K562 (cell line): ENCODE data around the gene ANKRD24. TPM values are rescaled to one million over a fixed set of nuclear protein-coding genes. Genes with fewer than 3 reads are reported as not detected.

Experiments used
- ATAC-seq: fragments of 200-7000 bp; cut with Tn5 transposase; 3 replicates; pipeline ENCODE4 v1.9.1; 2020; ENCODE audit warnings: moderate library complexity
- BruUV-seq: library from RNA; stranded (reverse); fragments of 400-500 nt; replicated peaks from 2 replicates; lab custom pipeline; 2021; lab: Mats Ljungman, UMichigan
- CTCF ChIA-PET: fragments of 300-600 bp; formaldehyde crosslinking; extraction: SDS; loops from one replicate; lab custom pipeline; 2021; ENCODE audit warnings: low intra/inter-chr PET ratio; lab: Yijun Ruan, JAX
- POLR2A ChIA-PET: fragments of 300-600, 350-650 bp; sonication (Branson Sonifier 250); formaldehyde crosslinking; extraction: SDS; loops from one replicate; lab custom pipeline; 2021; ENCODE audit warnings: antibody characterized with exemption, inconsistent platforms; lab: Yijun Ruan, JAX
- DNase-seq, 4 experiments: peaks; one replicate each; pipeline versions ENCODE4 v3.0.0 to v3.0.0-alpha.2; 2011 to 2018; ENCODE audit warnings: low spot score in 3 of 4, mixed read lengths in 3 of 4; ENCODE audit errors: extremely low read depth in 1 of 4
- FAIRE-seq: peaks from 2 replicates; lab custom pipeline; 2011; peaks lifted over from hg19 to GRCh38; lab: Jason Lieb, UNC
- H2AFZ ChIP-seq: 2 replicates; pipeline ENCODE4 v1.6.0; 2011; ENCODE audit warnings: low read depth, low read length, control low read depth, inconsistent platforms
- H3K27ac ChIP-seq: fragments of 200-600 bp; 3 replicates; pipeline ENCODE4 v1.8.0; 2011; ENCODE audit warnings: low read depth, mild to moderate bottlenecking, control low read depth, inconsistent platforms, low read length, moderate library complexity, mixed read lengths; ENCODE audit errors: extremely low read depth
- H3K27me3 ChIP-seq, 2 experiments: fragments of 300-600 bp in 1 of 2; 2 replicates in 1 of 2; 3 replicates in 1 of 2; pipeline versions ENCODE4 v1.6.0 to v1.8.0; 2011; ENCODE audit warnings: inconsistent platforms in 2 of 2, low read length in 2 of 2, mild to moderate bottlenecking in 1 of 2, mixed read lengths in 1 of 2, moderate library complexity in 1 of 2; ENCODE audit not compliant: control insufficient read depth in 2 of 2, insufficient read depth in 2 of 2
- H3K36me3 ChIP-seq: fragments of 300-600 bp; 3 replicates; pipeline ENCODE4 v1.8.0; 2011; ENCODE audit warnings: mild to moderate bottlenecking, low read length, inconsistent platforms; ENCODE audit not compliant: control insufficient read depth, insufficient read depth
- H3K4me1 ChIP-seq, 2 experiments: fragments of 200-600 bp in 1 of 2; replicated peaks in 1 of 2; 2 replicates in 1 of 2; 3 replicates in 1 of 2; pipeline versions ENCODE4 v1.5.1 to v1.8.0; 2011; ENCODE audit warnings: inconsistent platforms in 2 of 2, low read length in 2 of 2, mild to moderate bottlenecking in 1 of 2, mixed read lengths in 1 of 2, moderate library complexity in 1 of 2; ENCODE audit not compliant: control insufficient read depth in 2 of 2, insufficient read depth in 2 of 2
- H3K4me2 ChIP-seq: 2 replicates; pipeline ENCODE4 v1.6.1; 2011; ENCODE audit warnings: low read length, control low read depth, inconsistent platforms, mixed read lengths; ENCODE audit not compliant: insufficient read depth
- H3K4me3 ChIP-seq: fragments of 200-600 bp; sonication (generic), shearing (Covaris generic); 2 replicates; pipeline ENCODE4 v1.5.1; 2016; ENCODE audit warnings: control low read depth, inconsistent platforms
- H3K79me2 ChIP-seq: fragments of 200-600 bp; 3 replicates; pipeline ENCODE4 v1.8.0; 2011; ENCODE audit warnings: low read length, inconsistent platforms; ENCODE audit not compliant: control insufficient read depth, insufficient read depth
- H3K9ac ChIP-seq, 2 experiments: 2 replicates each; pipeline versions ENCODE4 v1.6.0 to v1.6.1; 2011; ENCODE audit warnings: low read depth in 2 of 2, low read length in 2 of 2, control low read depth in 1 of 2, inconsistent platforms in 1 of 2, mild to moderate bottlenecking in 1 of 2, mixed read lengths in 1 of 2; ENCODE audit not compliant: insufficient read depth in 1 of 2
- H3K9me1 ChIP-seq: one replicate; pipeline ENCODE4 v1.6.0; 2011; ENCODE audit warnings: inconsistent platforms, mild to moderate bottlenecking, low read length, moderate library complexity; ENCODE audit not compliant: control insufficient read depth, insufficient read depth
- H3K9me3 ChIP-seq: replicated peaks from 2 replicates; pipeline ENCODE4 v1.5.1; 2011; ENCODE audit warnings: low read depth, low read length, inconsistent platforms; ENCODE audit not compliant: control insufficient read depth, insufficient read depth
- H4K20me1 ChIP-seq: replicated peaks from 2 replicates; pipeline ENCODE4 v1.6.1; 2011; ENCODE audit warnings: low read length, inconsistent platforms, mixed read lengths; ENCODE audit not compliant: control insufficient read depth, insufficient read depth
- CHCHD3 ChIP-seq: fragments of 250-450 bp; sonication (Bioruptor Pico); IDR thresholded peaks from 2 replicates; pipeline ENCODE4 v2.1.2; 2022; ENCODE audit warnings: mild to moderate bottlenecking
- FOXP1 ChIP-seq: sonication (generic); formaldehyde crosslinking; IDR thresholded peaks from 2 replicates; pipeline ENCODE4 v1.8.0; 2022; ENCODE audit warnings: mild to moderate bottlenecking, missing genetic modification reagents
- HNRNPL ChIP-seq: fragments of 200-400 bp; formaldehyde crosslinking; IDR thresholded peaks from 2 replicates; pipeline ENCODE4 v1.6.1; 2017; ENCODE audit warnings: low read depth, mild to moderate bottlenecking, low read length
- RBFOX2 ChIP-seq: fragments of 200-400 bp; formaldehyde crosslinking; IDR thresholded peaks from 2 replicates; pipeline ENCODE4 v1.6.1; 2017; ENCODE audit warnings: low read depth, mild to moderate bottlenecking, low read length, moderate library complexity
- TEAD4 ChIP-seq, 2 experiments: sonication (generic) in 1 of 2; formaldehyde crosslinking in 1 of 2; IDR thresholded peaks; 2 replicates each; pipeline versions ENCODE4 v1.6.1 to v1.8.0; 2012 to 2022; ENCODE audit warnings: borderline replicate concordance in 1 of 2, inconsistent platforms in 1 of 2, low read length in 1 of 2, mild to moderate bottlenecking in 1 of 2, missing genetic modification reagents in 1 of 2
- WGBS: fragments of 100-300 bp; shearing (Covaris generic); methylation state at CpG from one replicate; pipeline ENCODE4 v1.1.6; 2016; ENCODE audit warnings: low coverage, mixed read lengths; ENCODE audit not compliant: insufficient coverage; ENCODE audit errors: missing lambda C conversion rate; 5-methylcytosine and 5-hydroxymethylcytosine counted together
- in situ Hi-C: fragments of 300-500 bp; cut with MboI; formaldehyde crosslinking; loops from 4 replicates; pipeline ENCODE4 v1.15.0; 2018; ENCODE audit warnings: inconsistent platforms, mixed read lengths
- intact Hi-C: fragments of 100-400 bp; cut with micrococcal nuclease; formaldehyde crosslinking; loops from 2 replicates; pipeline ENCODE4 v1.14.2; 2022
- polyA plus RNA-seq, 8 experiments: library from polyadenylated mRNA; depleted of rRNA in 4 of 8; stranded (reverse) in 5 of 8; unstranded in 3 of 8; fragments of >200 nt; fragmentation: Nextera tagmentation in 2 of 8; fragmentation: Illumina TruSeq in 1 of 8; extraction: Ambion mirVana in 2 of 8; extraction: Trizol in 1 of 8; gene quantifications; 2 replicates each; pipeline versions ENCODE4 v1.2.1 to v1.2.3, GENCODE V29; 2011 to 2014; ENCODE audit warnings: inconsistent platforms in 1 of 8, missing spikeins in 1 of 8
- total RNA-seq, 7 experiments: library from RNA; depleted of rRNA in 6 of 7; stranded (reverse); fragments of >200 nt in 6 of 7; fragmentation: Illumina TruSeq in 2 of 7; extraction: Trizol in 2 of 7; gene quantifications; 2 replicates each; pipeline versions ENCODE4 v1.2.1 to v1.2.3, GENCODE V29; 2011 to 2021; ENCODE audit warnings: low replicate concordance in 1 of 7
- TF ChIP-seq, protein P1 (sequence below): fragments of 250-450 bp; sonication (Bioruptor Pico); IDR thresholded peaks from 2 replicates; pipeline ENCODE4 v1.4.0; 2020; ENCODE audit warnings: mild to moderate bottlenecking, moderate library complexity

The ANKRD24 gene
- total and polyA plus RNA-seq, 9 of the 15 experiments (the other 6 are each of a cell fraction or from before 2014, with no cell fraction given), result 0.07 to 0.12 (median 0.09) TPM; not detected in 5

GRCh38 chr19:4174895-4175668 is 7.4 kb upstream of the ANKRD24 start:
- ATAC-seq (no peak), FAIRE-seq (no peak), DNase-seq (no peak)
- H3K27ac ChIP-seq, result no peak overlapping the region
- intact Hi-C loops (no loop called here), in situ Hi-C loops (no loop called here)
- H3K27me3 ChIP-seq, result peaks cover 5 to 21% of the 10 kb centered on the region in 2 experiments; a peak in 4 of 5 replicates
- POLR2A ChIA-PET, result interaction anchor here (0.6 kb wide), 1 partner anchor 643 kb away, joined by 3 read pairs; no protein-coding TSS in a partner anchor
- no peaks in the 10 kb centered on the region for H3K79me2 ChIP-seq
- peak overlapping the region in 1 of 2 experiments; percentile 10; a peak in 1 of 4 replicates for H3K9ac ChIP-seq
- no peak for TF ChIP-seq FOXP1 (CRISPR knock-in tag)
- TF ChIP-seq CHCHD3 (CRISPR knock-in tag), result no peak
- TF ChIP-seq, protein P1, sequence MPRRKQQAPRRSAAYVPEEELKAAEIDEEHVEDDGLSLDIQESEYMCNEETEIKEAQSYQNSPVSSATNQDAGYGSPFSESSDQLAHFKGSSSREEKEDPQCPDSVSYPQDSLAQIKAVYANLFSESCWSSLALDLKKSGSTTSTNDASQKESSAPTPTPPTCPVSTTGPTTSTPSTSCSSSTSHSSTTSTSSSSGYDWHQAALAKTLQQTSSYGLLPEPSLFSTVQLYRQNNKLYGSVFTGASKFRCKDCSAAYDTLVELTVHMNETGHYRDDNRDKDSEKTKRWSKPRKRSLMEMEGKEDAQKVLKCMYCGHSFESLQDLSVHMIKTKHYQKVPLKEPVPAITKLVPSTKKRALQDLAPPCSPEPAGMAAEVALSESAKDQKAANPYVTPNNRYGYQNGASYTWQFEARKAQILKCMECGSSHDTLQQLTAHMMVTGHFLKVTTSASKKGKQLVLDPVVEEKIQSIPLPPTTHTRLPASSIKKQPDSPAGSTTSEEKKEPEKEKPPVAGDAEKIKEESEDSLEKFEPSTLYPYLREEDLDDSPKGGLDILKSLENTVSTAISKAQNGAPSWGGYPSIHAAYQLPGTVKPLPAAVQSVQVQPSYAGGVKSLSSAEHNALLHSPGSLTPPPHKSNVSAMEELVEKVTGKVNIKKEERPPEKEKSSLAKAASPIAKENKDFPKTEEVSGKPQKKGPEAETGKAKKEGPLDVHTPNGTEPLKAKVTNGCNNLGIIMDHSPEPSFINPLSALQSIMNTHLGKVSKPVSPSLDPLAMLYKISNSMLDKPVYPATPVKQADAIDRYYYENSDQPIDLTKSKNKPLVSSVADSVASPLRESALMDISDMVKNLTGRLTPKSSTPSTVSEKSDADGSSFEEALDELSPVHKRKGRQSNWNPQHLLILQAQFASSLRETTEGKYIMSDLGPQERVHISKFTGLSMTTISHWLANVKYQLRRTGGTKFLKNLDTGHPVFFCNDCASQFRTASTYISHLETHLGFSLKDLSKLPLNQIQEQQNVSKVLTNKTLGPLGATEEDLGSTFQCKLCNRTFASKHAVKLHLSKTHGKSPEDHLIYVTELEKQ (CRISPR knock-in tag), result no peak
- TF ChIP-seq RBFOX2, result peak; percentile 51; the same call in 1 of the 2 replicates
- TF ChIP-seq TEAD4 (IDR thresholded peaks at IDR 0.05; ENCODE audit: low read length), result no peak
- TF ChIP-seq TEAD4 (CRISPR knock-in tag; IDR thresholded peaks at IDR 0.05; ENCODE audit: borderline replicate concordance), result no peak
- TF ChIP-seq HNRNPL, result 0 out of 2 replicates have a peak, but pooled peaks have one; percentile 44
- CTCF ChIA-PET, result no interaction called here
- H3K4me2 ChIP-seq, result no peak overlapping the region
- peaks cover 12% of the 10 kb centered on the region; the same call in 1 of the 2 replicates for H4K20me1 ChIP-seq
- H3K4me1 ChIP-seq, result peaks cover 0 to 52% of the 10 kb centered on the region in 2 experiments; a peak in 3 of 5 replicates
- peaks cover 23% of the 10 kb centered on the region; the same call in 1 of the 3 replicates for H3K36me3 ChIP-seq
- 77% methylated on average over 39 of the region's 41 CpGs for WGBS
- BruUV-seq, result no TSS peak
- H3K9me3 ChIP-seq, result no peaks in the 10 kb centered on the region
- no peak overlapping the region for H2AFZ ChIP-seq
- no peak overlapping the region for H3K4me3 ChIP-seq
- H3K9me1 ChIP-seq, result no peaks in the 10 kb centered on the region
